ENCODE results near the gene ZDHHC21.
"Not testable (repeated sequence)": the region's sequence is repeated elsewhere in the genome, so short reads cannot be mapped to it uniquely, and the experiment has no call there.

DNA sequence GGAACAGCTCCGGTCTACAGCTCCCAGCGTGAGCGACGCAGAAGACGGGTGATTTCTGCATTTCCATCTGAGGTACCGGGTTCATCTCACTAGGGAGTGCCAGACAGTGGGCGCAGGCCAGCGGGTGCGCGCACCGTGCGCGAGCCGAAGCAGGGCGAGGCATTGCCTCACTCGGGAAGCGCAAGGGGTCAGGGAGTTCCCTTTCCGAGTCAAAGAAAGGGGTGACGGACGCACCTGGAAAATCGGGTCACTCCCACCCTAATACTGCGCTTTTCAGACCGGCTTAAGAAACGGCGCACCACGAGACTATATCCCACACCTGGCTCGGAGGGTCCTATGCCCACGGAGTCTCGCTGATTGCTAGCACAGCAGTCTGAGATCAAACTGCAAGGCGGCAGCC lies 29.2 kb downstream of the ZDHHC21 start:
- TF ChIP-seq POLR2A (IDR thresholded peaks at IDR 0.05) = not testable (repeated sequence)
- TF ChIP-seq, protein P1, sequence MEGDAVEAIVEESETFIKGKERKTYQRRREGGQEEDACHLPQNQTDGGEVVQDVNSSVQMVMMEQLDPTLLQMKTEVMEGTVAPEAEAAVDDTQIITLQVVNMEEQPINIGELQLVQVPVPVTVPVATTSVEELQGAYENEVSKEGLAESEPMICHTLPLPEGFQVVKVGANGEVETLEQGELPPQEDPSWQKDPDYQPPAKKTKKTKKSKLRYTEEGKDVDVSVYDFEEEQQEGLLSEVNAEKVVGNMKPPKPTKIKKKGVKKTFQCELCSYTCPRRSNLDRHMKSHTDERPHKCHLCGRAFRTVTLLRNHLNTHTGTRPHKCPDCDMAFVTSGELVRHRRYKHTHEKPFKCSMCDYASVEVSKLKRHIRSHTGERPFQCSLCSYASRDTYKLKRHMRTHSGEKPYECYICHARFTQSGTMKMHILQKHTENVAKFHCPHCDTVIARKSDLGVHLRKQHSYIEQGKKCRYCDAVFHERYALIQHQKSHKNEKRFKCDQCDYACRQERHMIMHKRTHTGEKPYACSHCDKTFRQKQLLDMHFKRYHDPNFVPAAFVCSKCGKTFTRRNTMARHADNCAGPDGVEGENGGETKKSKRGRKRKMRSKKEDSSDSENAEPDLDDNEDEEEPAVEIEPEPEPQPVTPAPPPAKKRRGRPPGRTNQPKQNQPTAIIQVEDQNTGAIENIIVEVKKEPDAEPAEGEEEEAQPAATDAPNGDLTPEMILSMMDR (IDR thresholded peaks at IDR 0.05) = not testable (repeated sequence)
